H1 (cell line): ENCODE data around the gene MPP2. TPM values are rescaled to one million over a fixed set of nuclear protein-coding genes. Genes with fewer than 3 reads are reported as not detected.

Source experiments
- ATF3 ChIP-seq: IDR thresholded peaks from 2 replicates; pipeline ENCODE4 v1.6.1; 2011; ENCODE audit warnings: low read depth, mild to moderate bottlenecking, low read length; ENCODE audit not compliant: insufficient read depth
- CTCF ChIP-seq, 3 experiments: IDR thresholded peaks; 1 replicate in 2 of 3; 2 replicates in 1 of 3; pipeline versions ENCODE4 v1.5.1 to v1.6.1; 2011; ENCODE audit warnings: low read length in 3 of 3, mild to moderate bottlenecking in 3 of 3, inconsistent platforms in 2 of 3, low read depth in 1 of 3, moderate library complexity in 1 of 3; ENCODE audit not compliant: insufficient read depth in 1 of 3; ENCODE audit errors: control extremely low read depth in 1 of 3
- polyA plus RNA-seq, 7 experiments: library from polyadenylated mRNA; depleted of rRNA in 3 of 7; stranded (reverse) in 5 of 7; unstranded in 2 of 7; fragments of >200 nt in 5 of 7; fragments of 200-250 nt in 2 of 7; gene quantifications; 1 replicate in 5 of 7; 2 replicates in 1 of 7; 4 replicates in 1 of 7; pipeline versions ENCODE4 v1.2.1 to v1.2.3, GENCODE V29; 2011 to 2013; ENCODE audit warnings: missing spikeins in 2 of 7, mixed read lengths in 2 of 7
- total RNA-seq: library from RNA; stranded (reverse); fragmentation: NEBNext Ultra II Directional; extraction: Animal tissue kit (Norgen Biotek cat#: 25700); gene quantifications from 2 replicates; pipeline ENCODE4 v1.2.1, GENCODE V29; 2021

Gene MPP2
- total and polyA plus RNA-seq, 2 of the 8 experiments (the other 6 are each of a cell fraction or from before 2014, with no cell fraction given): 30.9 to 34.1 TPM

- TF ChIP-seq CTCF (IDR thresholded peaks at IDR 0.05; ENCODE audit: control extremely low read depth in 1 of 3, insufficient read depth in 1 of 3, low read depth in 1 of 3, low read length in 3 of 3) (no peak), ATF3 (no peak)
Measured at GRCh38 chr17:43825567-43825966, 81.8 kb downstream of the MPP2 start (continued).

Other genes starting within 250 kb of the MPP2 start
- not detected in 2 replicates for gene MEOX1, start 245.6 kb downstream of the MPP2 start, total RNA-seq
- gene MEOX1, start 245.6 kb downstream of the MPP2 start, polyA plus RNA-seq (2011; rRNA removed): 0.03 TPM in 1 of 2 replicates, not detected in the other
- gene SOST, start 148.7 kb downstream of the MPP2 start, total RNA-seq: not detected in 2 replicates
- gene SOST, start 148.7 kb downstream of the MPP2 start, polyA plus RNA-seq (2011; rRNA removed): 0.08 and 0.25 TPM in 2 replicates
- 21.2 and 21.4 TPM in 2 replicates for gene DUSP3, start 128.6 kb downstream of the MPP2 start, total RNA-seq
- 15.1 and 19.9 TPM in 2 replicates for gene DUSP3, start 128.6 kb downstream of the MPP2 start, polyA plus RNA-seq (2011; rRNA removed)
- 0.07 TPM in 1 of 2 replicates, not detected in the other for gene CFAP97D1, start 127.1 kb downstream of the MPP2 start, total RNA-seq
- 0.02 and 0.03 TPM in 2 replicates for gene CFAP97D1, start 127.1 kb downstream of the MPP2 start, polyA plus RNA-seq (2011; rRNA removed)
- gene MPP3, start 74.4 kb downstream of the MPP2 start, total RNA-seq: 5.5 and 6.1 TPM in 2 replicates
- gene MPP3, start 74.4 kb downstream of the MPP2 start, polyA plus RNA-seq (2011; rRNA removed): 3.1 and 3.8 TPM in 2 replicates
- gene CD300LG, start 60.4 kb downstream of the MPP2 start, total RNA-seq: not detected in 2 replicates
- 0.06 and 0.14 TPM in 2 replicates for gene CD300LG, start 60.4 kb downstream of the MPP2 start, polyA plus RNA-seq (2011; rRNA removed)
- gene PPY, start 34.9 kb upstream of the MPP2 start, total RNA-seq: not detected in 2 replicates
- 0.26 TPM in 1 of 2 replicates, not detected in the other for gene PPY, start 34.9 kb upstream of the MPP2 start, polyA plus RNA-seq (2011; rRNA removed)
- 0.42 and 0.93 TPM in 2 replicates for gene PYY, start 46.4 kb upstream of the MPP2 start, total RNA-seq
- 2.7 and 3.4 TPM in 2 replicates for gene PYY, start 46.4 kb upstream of the MPP2 start, polyA plus RNA-seq (2011; rRNA removed)
- gene NAGS, start 97.1 kb upstream of the MPP2 start, total RNA-seq: 5.1 TPM in 2 replicates
- gene NAGS, start 97.1 kb upstream of the MPP2 start, polyA plus RNA-seq (2011; rRNA removed): 4.0 and 4.4 TPM in 2 replicates
- gene TMEM101, start 107.4 kb upstream of the MPP2 start, total RNA-seq: 16.1 and 20.9 TPM in 2 replicates
- gene TMEM101, start 107.4 kb upstream of the MPP2 start, polyA plus RNA-seq (2011; rRNA removed): 44.7 and 55.6 TPM in 2 replicates
- 118 and 142 TPM in 2 replicates for gene LSM12, start 159.1 kb upstream of the MPP2 start, total RNA-seq
- gene LSM12, start 159.1 kb upstream of the MPP2 start, polyA plus RNA-seq (2011; rRNA removed): 51.6 and 69.8 TPM in 2 replicates
- gene G6PC3, start 163.2 kb upstream of the MPP2 start, total RNA-seq: 104 and 114 TPM in 2 replicates
- 343 and 436 TPM in 2 replicates for gene G6PC3, start 163.2 kb upstream of the MPP2 start, polyA plus RNA-seq (2011; rRNA removed)
- gene HDAC5, start 216.1 kb upstream of the MPP2 start, total RNA-seq: 48.5 and 54.0 TPM in 2 replicates
- 54.4 and 79.2 TPM in 2 replicates for gene HDAC5, start 216.1 kb upstream of the MPP2 start, polyA plus RNA-seq (2011; rRNA removed)
- gene HROB, start 234.4 kb upstream of the MPP2 start, total RNA-seq: 18.8 and 19.4 TPM in 2 replicates
- 21.6 and 24.1 TPM in 2 replicates for gene HROB, start 234.4 kb upstream of the MPP2 start, polyA plus RNA-seq (2011; rRNA removed)